Ishikawa (cell line): ENCODE data around the gene PRRC1.

Experiments used
- CEBPB ChIP-seq: IDR thresholded peaks from 2 replicates; pipeline ENCODE4 v1.6.1; 2012
- CREB1 ChIP-seq: IDR thresholded peaks from 2 replicates; pipeline ENCODE4 v1.6.1; 2012; ENCODE audit warnings: low read depth
- MAX ChIP-seq: IDR thresholded peaks from 2 replicates; pipeline ENCODE4 v1.6.1; 2012

DNA sequence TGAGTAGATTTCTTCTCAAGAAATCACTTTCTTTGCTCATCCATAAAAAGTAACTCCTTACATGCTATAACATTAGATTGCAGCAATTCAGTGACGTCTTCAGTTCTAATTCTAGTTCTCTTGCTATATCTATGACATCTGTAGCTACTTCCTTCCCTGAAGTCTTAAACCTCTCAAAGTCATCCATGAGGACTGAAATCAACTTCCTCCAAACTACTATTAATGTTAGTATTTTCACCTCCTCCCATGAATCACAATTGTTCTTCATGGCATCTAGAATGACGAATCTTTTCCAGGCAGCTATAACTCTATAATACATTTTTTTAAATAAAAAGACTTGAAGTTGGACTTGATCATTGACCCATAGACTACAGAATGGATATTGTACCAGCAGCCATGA, 46.2 kb upstream of the PRRC1 start:
- TF ChIP-seq CREB1 = no peak
- TF ChIP-seq CEBPB = no peak
- TF ChIP-seq MAX = no peak
